H1 (cell line): Measurements from ENCODE around the gene S100A8. TPM values are rescaled to one million over a fixed set of nuclear protein-coding genes. Genes with fewer than 3 reads are reported as not detected.

Experiments used
- CTCF ChIA-PET: fragments of 300-600 bp; sonication (Branson Sonifier 250); formaldehyde crosslinking; loops from one replicate; lab custom pipeline; 2021; ENCODE audit not compliant: partially characterized antibody; lab: Charles Lee
- POLR2A ChIA-PET: fragments of 300-600 bp; sonication (Branson Sonifier 250); formaldehyde crosslinking; loops from one replicate; lab custom pipeline; 2021; ENCODE audit warnings: inconsistent platforms; ENCODE audit not compliant: partially characterized antibody; lab: Charles Lee
- DNase-seq, 2 experiments: peaks; one replicate each; pipeline versions ENCODE4 v3.0.0 to v3.0.0-alpha.2; 2010 to 2022; ENCODE audit warnings: low spot score in 2 of 2, low read depth in 1 of 2, mixed read lengths in 1 of 2
- FAIRE-seq: peaks from 2 replicates; lab custom pipeline; 2011; peaks lifted over from hg19 to GRCh38; lab: Jason Lieb, UNC
- H2AFZ ChIP-seq: 2 replicates; pipeline ENCODE4 v1.8.1; 2012; ENCODE audit warnings: low read length, inconsistent platforms
- H2AK5ac ChIP-seq: 2 replicates; pipeline ENCODE4 v1.6.1; 2013; ENCODE audit warnings: low read depth, low read length
- H2BK120ac ChIP-seq: replicated peaks from 2 replicates; pipeline ENCODE3; 2013; ENCODE audit warnings: low read depth, low read length, inconsistent platforms
- H2BK12ac ChIP-seq: 2 replicates; pipeline ENCODE4 v1.6.1; 2013; ENCODE audit warnings: low read depth, low read length
- H2BK15ac ChIP-seq: 2 replicates; pipeline ENCODE4 v1.6.1; 2013; ENCODE audit warnings: low read length
- H2BK20ac ChIP-seq: 2 replicates; pipeline ENCODE4 v1.6.1; 2013; ENCODE audit warnings: low read length
- H2BK5ac ChIP-seq: 2 replicates; pipeline ENCODE4 v1.6.1; 2013; ENCODE audit warnings: low read depth, low read length
- H3K14ac ChIP-seq: 2 replicates; pipeline ENCODE4 v1.6.1; 2013; ENCODE audit warnings: inconsistent platforms; ENCODE audit not compliant: insufficient read length
- H3K18ac ChIP-seq: 2 replicates; pipeline ENCODE4 v1.6.1; 2013; ENCODE audit warnings: low read length; ENCODE audit errors: extremely low read depth
- H3K23ac ChIP-seq: 2 replicates; pipeline ENCODE4 v1.6.1; 2013; ENCODE audit warnings: inconsistent platforms; ENCODE audit not compliant: insufficient read length
- H3K23me2 ChIP-seq: 2 replicates; pipeline ENCODE4 v1.6.1; 2013; ENCODE audit warnings: low read depth, low read length
- H3K27ac ChIP-seq: 2 replicates; pipeline ENCODE4 v1.6.1; 2011; ENCODE audit warnings: low read depth, low read length, inconsistent platforms
- H3K27me3 ChIP-seq, 4 experiments: replicated peaks in 1 of 4; 1 replicate in 1 of 4; 2 replicates in 3 of 4; pipeline versions ENCODE4 v1.6.1 to v1.8.1; 2011 to 2013; ENCODE audit warnings: low read length in 3 of 4, mild to moderate bottlenecking in 3 of 4, inconsistent platforms in 2 of 4, mixed read lengths in 2 of 4, moderate library complexity in 1 of 4; ENCODE audit not compliant: control insufficient read depth in 3 of 4, insufficient read depth in 3 of 4; ENCODE audit errors: extremely low read depth in 1 of 4
- H3K36me3 ChIP-seq, 4 experiments: 2 replicates each; pipeline versions ENCODE4 v1.6.1 to v1.8.1; 2011 to 2013; ENCODE audit warnings: mild to moderate bottlenecking in 4 of 4, low read length in 3 of 4, moderate library complexity in 2 of 4, control low read depth in 1 of 4, inconsistent platforms in 1 of 4; ENCODE audit not compliant: insufficient read depth in 4 of 4, control insufficient read depth in 2 of 4
- H3K4ac ChIP-seq: replicated peaks from 2 replicates; pipeline ENCODE3; 2013; ENCODE audit warnings: low read length, low read depth, mixed read lengths, inconsistent platforms; ENCODE audit not compliant: insufficient read length
- H3K4me1 ChIP-seq, 4 experiments: replicated peaks in 1 of 4; 1 replicate in 1 of 4; 2 replicates in 3 of 4; pipeline versions ENCODE4 v1.6.1 to v1.8.1; 2011 to 2013; ENCODE audit warnings: low read length in 3 of 4, inconsistent platforms in 2 of 4, mixed read lengths in 1 of 4; ENCODE audit not compliant: insufficient read depth in 4 of 4, control insufficient read depth in 3 of 4
- H3K4me2 ChIP-seq, 2 experiments: 2 replicates each; pipeline versions ENCODE4 v1.6.1 to v1.8.1; 2011 to 2013; ENCODE audit warnings: low read depth in 2 of 2, low read length in 2 of 2, control low read depth in 1 of 2, inconsistent platforms in 1 of 2, mild to moderate bottlenecking in 1 of 2; ENCODE audit not compliant: insufficient read depth in 1 of 2
- H3K4me3 ChIP-seq, 4 experiments: fragments of 200-600, 300-600 bp in 1 of 4; sonication (generic), shearing (Covaris generic), sonication (Bioruptor Twin) in 1 of 4; 2 replicates each; pipeline versions ENCODE4 v1.5.1 to v1.8.1; 2011 to 2016; ENCODE audit warnings: low read length in 4 of 4, low read depth in 3 of 4, control low read depth in 2 of 4, inconsistent platforms in 2 of 4, mild to moderate bottlenecking in 2 of 4, mixed read lengths in 1 of 4, moderate library complexity in 1 of 4; ENCODE audit not compliant: insufficient read depth in 2 of 4; ENCODE audit errors: extremely low read depth in 1 of 4
- H3K56ac ChIP-seq: replicated peaks from 2 replicates; pipeline ENCODE3; 2013; ENCODE audit warnings: low read depth, mild to moderate bottlenecking, mixed read lengths, low read length, inconsistent platforms; ENCODE audit not compliant: insufficient read length
- H3K79me1 ChIP-seq: 2 replicates; pipeline ENCODE4 v1.6.1; 2013; ENCODE audit warnings: low read depth, low read length, control low read depth
- H3K79me2 ChIP-seq, 2 experiments: 2 replicates each; pipeline versions ENCODE4 v1.6.1 to v1.8.1; 2012 to 2013; ENCODE audit warnings: low read length in 2 of 2, mild to moderate bottlenecking in 2 of 2, inconsistent platforms in 1 of 2; ENCODE audit not compliant: insufficient read depth in 2 of 2, control insufficient read depth in 1 of 2
- H3K9ac ChIP-seq, 4 experiments: replicated peaks in 1 of 4; 1 replicate in 1 of 4; 2 replicates in 3 of 4; pipeline versions ENCODE4 v1.6.1 to v1.8.1; 2011 to 2013; ENCODE audit warnings: low read depth in 3 of 4, low read length in 3 of 4, control low read depth in 2 of 4, mild to moderate bottlenecking in 2 of 4, moderate library complexity in 2 of 4, inconsistent platforms in 1 of 4; ENCODE audit errors: extremely low read depth in 1 of 4
- H3K9me3 ChIP-seq, 2 experiments: 2 replicates each; pipeline versions ENCODE4 v1.6.1 to v1.8.1; 2012 to 2013; ENCODE audit warnings: mild to moderate bottlenecking in 2 of 2, moderate library complexity in 2 of 2, control low read depth in 1 of 2, inconsistent platforms in 1 of 2, low read depth in 1 of 2, low read length in 1 of 2, mixed read lengths in 1 of 2; ENCODE audit not compliant: insufficient read depth in 2 of 2
- H4K20me1 ChIP-seq, 2 experiments: replicated peaks in 1 of 2; 2 replicates each; pipeline versions ENCODE3 to v1.8.1; 2011 to 2013; ENCODE audit warnings: inconsistent platforms in 2 of 2, low read length in 2 of 2, mild to moderate bottlenecking in 1 of 2; ENCODE audit not compliant: insufficient read depth in 2 of 2, control insufficient read depth in 1 of 2
- H4K5ac ChIP-seq: 2 replicates; pipeline ENCODE4 v1.6.1; 2013; ENCODE audit warnings: low read length, low read depth, mixed read lengths, inconsistent platforms; ENCODE audit not compliant: insufficient read length
- H4K8ac ChIP-seq: 2 replicates; pipeline ENCODE4 v1.8.0; 2013; ENCODE audit warnings: mild to moderate bottlenecking, moderate library complexity, low read length, inconsistent platforms; ENCODE audit not compliant: insufficient read depth; ENCODE audit errors: extremely low read depth
- H4K91ac ChIP-seq: replicated peaks from 2 replicates; pipeline ENCODE3; 2013; ENCODE audit warnings: low read length, mixed read lengths, inconsistent platforms; ENCODE audit not compliant: insufficient read length
- BCL11A ChIP-seq, 2 experiments: IDR thresholded peaks; one replicate each; pipeline ENCODE4 v1.6.1; 2011; ENCODE audit warnings: low read depth in 2 of 2, low read length in 2 of 2, mild to moderate bottlenecking in 2 of 2
- WGBS, 2 experiments: shearing (Covaris generic) in 1 of 2; methylation state at CpG; one replicate each; pipeline versions ENCODE4 v1.1.6 to v1.1.7; 2013 to 2015; ENCODE audit warnings: low lambda C conversion rate in 2 of 2, mixed read lengths in 2 of 2, inconsistent platforms in 1 of 2, low coverage in 1 of 2, missing lambda C conversion rate in 1 of 2; ENCODE audit not compliant: insufficient replicate concordance in 2 of 2, insufficient coverage in 1 of 2, insufficient read length in 1 of 2; ENCODE audit errors: extremely low coverage in 1 of 2, missing lambda C conversion rate in 1 of 2; 5-methylcytosine and 5-hydroxymethylcytosine counted together
- polyA plus RNA-seq, 7 experiments: library from polyadenylated mRNA; depleted of rRNA in 3 of 7; stranded (reverse) in 5 of 7; unstranded in 2 of 7; fragments of >200 nt in 5 of 7; fragments of 200-250 nt in 2 of 7; gene quantifications; 1 replicate in 5 of 7; 2 replicates in 1 of 7; 4 replicates in 1 of 7; pipeline versions ENCODE4 v1.2.1 to v1.2.3, GENCODE V29; 2011 to 2013; ENCODE audit warnings: missing spikeins in 2 of 7, mixed read lengths in 2 of 7
- total RNA-seq: library from RNA; stranded (reverse); fragmentation: NEBNext Ultra II Directional; extraction: Animal tissue kit (Norgen Biotek cat#: 25700); gene quantifications from 2 replicates; pipeline ENCODE4 v1.2.1, GENCODE V29; 2021

The S100A8 gene
- total and polyA plus RNA-seq, 2 of the 8 experiments (the other 6 are each of a cell fraction or from before 2014, with no cell fraction given): not detected

GRCh38 chr1:153396461-153396860 lies 5.6 kb upstream of the S100A8 start:
- H3K4ac ChIP-seq: peak overlapping the region; percentile 34
- no peaks in the 10 kb centered on the region for H3K36me3 ChIP-seq
- H3K79me1 ChIP-seq: no peaks in the 10 kb centered on the region
- no peak overlapping the region for H3K56ac ChIP-seq
- H3K27ac ChIP-seq: no peak overlapping the region
- no peak overlapping the region; the same call in 1 of the 2 replicates for H4K8ac ChIP-seq
- DNase-seq: peak in 1 of 2 experiments; percentile 33
- no peak overlapping the region for H2BK12ac ChIP-seq
- ChIA-PET CTCF (interaction anchor here (0.6 to 6.4 kb wide), 7 partner anchors 8 to 137 kb away, joined by 3 to 63 read pairs (median 6); partner anchors contain the start of gene S100A9), POLR2A (interaction anchor here (1.1 kb wide), 1 partner anchor 86 kb away, joined by 3 read pairs; no protein-coding TSS in a partner anchor)
- H2BK15ac ChIP-seq: no peak overlapping the region
- H4K91ac ChIP-seq: no peak overlapping the region
- H2AFZ ChIP-seq: no peak overlapping the region
- no peaks in the 10 kb centered on the region for H4K20me1 ChIP-seq
- no peak overlapping the region for H2BK20ac ChIP-seq
- WGBS, 2 experiments: 92% methylated on average over 6 of the region's 6 CpGs; no CpG with 5 or more reads in 1 of the 2 experiments
- H2AK5ac ChIP-seq: no peak overlapping the region
- no peak overlapping the region for H2BK120ac ChIP-seq
- H3K23me2 ChIP-seq: no peaks in the 10 kb centered on the region
- no peaks in the 10 kb centered on the region for H3K27me3 ChIP-seq
- no peak overlapping the region for H2BK5ac ChIP-seq
- TF ChIP-seq BCL11A (IDR thresholded peaks at IDR 0.05; ENCODE audit: low read depth in 2 of 2, low read length in 2 of 2): no peak
- TF ChIP-seq, all 59 proteins: peak for 0
- H3K9me3 ChIP-seq: no peaks in the 10 kb centered on the region
- no peak for FAIRE-seq
- no peaks in the 10 kb centered on the region for H3K79me2 ChIP-seq
- no peaks in the 10 kb centered on the region for H3K4me1 ChIP-seq
- H3K9ac ChIP-seq: no peak overlapping the region
- H4K5ac ChIP-seq: no peak overlapping the region
- no peak overlapping the region for H3K23ac ChIP-seq
- H3K14ac ChIP-seq: no peak overlapping the region
- H3K4me3 ChIP-seq: no peak overlapping the region
- H3K4me2 ChIP-seq: no peak overlapping the region
- H3K18ac ChIP-seq: no peak overlapping the region
